Suppressor macrophage treated with lipopolysaccharide for 4 hours (primary cell): ENCODE results near the gene KCNIP3.
"Not testable (repeated sequence)": the region's sequence is repeated elsewhere in the genome, so short reads cannot be mapped to it uniquely, and the experiment has no call there.

Experiments
- DNase-seq: peaks from one replicate; pipeline ENCODE4 v3.0.0-alpha.2; 2020

The KCNIP3 gene

GRCh38 chr2:95296880-95297487 is at the start of gene KCNIP3:
Gene KCNIP3, plus strand, starts transcription at chr2:95297347. Its CDS starts 92 bp downstream, at chr2:95297439.
- DNase-seq: no peak

- DNase-seq: no peak
Observed at GRCh38 chr2:95258271-95258670, 38.9 kb upstream of the KCNIP3 start.

- DNase-seq: peak; percentile 81
Observed at GRCh38 chr2:95260028-95261023, 36.8 kb upstream of the KCNIP3 start.

- DNase-seq: peak; percentile 79
Observed at GRCh38 chr2:95261602-95262001, 35.5 kb upstream of the KCNIP3 start.

GRCh38 chr2:95262896-95263542 is 34.1 kb upstream of the KCNIP3 start:
- no peak for DNase-seq

- DNase-seq: no peak
Observed at GRCh38 chr2:95264624-95265023, 32.5 kb upstream of the KCNIP3 start.

- DNase-seq: no peak
Observed at GRCh38 chr2:95265182-95265581, 32.0 kb upstream of the KCNIP3 start.

GRCh38 chr2:95266781-95267430 is 30.2 kb upstream of the KCNIP3 start:
- no peak for DNase-seq

GRCh38 chr2:95267458-95268210 is 29.5 kb upstream of the KCNIP3 start:
- no peak for DNase-seq

GRCh38 chr2:95268211-95269035 is 28.7 kb upstream of the KCNIP3 start:
- DNase-seq: no peak

GRCh38 chr2:95269036-95269680 is 28.0 kb upstream of the KCNIP3 start:
- DNase-seq: no peak

GRCh38 chr2:95269745-95270144 is 27.4 kb upstream of the KCNIP3 start:
- DNase-seq: not testable (repeated sequence)

- DNase-seq: no peak
Observed at GRCh38 chr2:95270541-95271081, 26.5 kb upstream of the KCNIP3 start.

GRCh38 chr2:95271381-95271971 is 25.7 kb upstream of the KCNIP3 start:
- no peak for DNase-seq

- DNase-seq: no peak
Observed at GRCh38 chr2:95272299-95272751, 24.8 kb upstream of the KCNIP3 start.

- DNase-seq: no peak
Observed at GRCh38 chr2:95272781-95273180, 24.4 kb upstream of the KCNIP3 start.

- no peak for DNase-seq
Observed at GRCh38 chr2:95273566-95274290, 23.4 kb upstream of the KCNIP3 start.

GRCh38 chr2:95274291-95275150 is 22.6 kb upstream of the KCNIP3 start, which contains the start of gene PROM2:
Gene PROM2, plus strand, starts transcription at chr2:95274449. Its CDS starts 137 bp downstream, at chr2:95274586.
- no peak for DNase-seq
